Left ventricle myocardium inferior (tissue), 1 donor: ENCODE results near the gene NR1D2. TPM values are rescaled to one million over a fixed set of nuclear protein-coding genes. Genes with fewer than 3 reads are reported as not detected.
A peak's percentile ranks its signal among the peaks of the same experiment; 100 is the strongest.

Experiments
- DNase-seq: peaks from one replicate; pipeline ENCODE4 v3.0.0-alpha.2; 2020
- H3K27ac ChIP-seq: fragments of 200-600 bp; replicated peaks from 2 replicates; pipeline ENCODE4 v1.8.0; 2021
- H3K27me3 ChIP-seq: fragments of 200-600 bp; 2 replicates; pipeline ENCODE4 v1.8.0; 2021; ENCODE audit warnings: low read depth
- H3K36me3 ChIP-seq: fragments of 200-600 bp; 2 replicates; pipeline ENCODE4 v1.8.0; 2021
- H3K4me1 ChIP-seq: fragments of 200-600 bp; 2 replicates; pipeline ENCODE4 v1.8.0; 2021
- H3K4me3 ChIP-seq: fragments of 200-600 bp; 2 replicates; pipeline ENCODE4 v1.8.0; 2021; ENCODE audit warnings: mild to moderate bottlenecking, moderate library complexity
- H3K9me3 ChIP-seq: fragments of 200-600 bp; replicated peaks from 2 replicates; pipeline ENCODE4 v1.8.0; 2021
- CTCF ChIP-seq: fragments of 200-600 bp; IDR thresholded peaks from 2 replicates; pipeline ENCODE4 v1.8.0; 2021; ENCODE audit warnings: antibody characterized with exemption, mild to moderate bottlenecking, borderline replicate concordance
- intact Hi-C: fragments of 100-400 bp; cut with micrococcal nuclease; formaldehyde crosslinking; loops from one replicate; pipeline ENCODE4 v1.11.0; 2022
- total RNA-seq: library from RNA; stranded (reverse); fragmentation: NEBNext Ultra II Directional; extraction: Animal tissue kit (Norgen Biotek cat#: 25700); gene quantifications from one replicate; pipeline ENCODE4 v1.2.1, GENCODE V29; 2021
- donor health status: DM: no; HTN: yes; CAD: no; lungs with severe emphysema.

NR1D2 gene
- total RNA-seq, 1 donor from 2014 or later = 43.5 TPM

DNA sequence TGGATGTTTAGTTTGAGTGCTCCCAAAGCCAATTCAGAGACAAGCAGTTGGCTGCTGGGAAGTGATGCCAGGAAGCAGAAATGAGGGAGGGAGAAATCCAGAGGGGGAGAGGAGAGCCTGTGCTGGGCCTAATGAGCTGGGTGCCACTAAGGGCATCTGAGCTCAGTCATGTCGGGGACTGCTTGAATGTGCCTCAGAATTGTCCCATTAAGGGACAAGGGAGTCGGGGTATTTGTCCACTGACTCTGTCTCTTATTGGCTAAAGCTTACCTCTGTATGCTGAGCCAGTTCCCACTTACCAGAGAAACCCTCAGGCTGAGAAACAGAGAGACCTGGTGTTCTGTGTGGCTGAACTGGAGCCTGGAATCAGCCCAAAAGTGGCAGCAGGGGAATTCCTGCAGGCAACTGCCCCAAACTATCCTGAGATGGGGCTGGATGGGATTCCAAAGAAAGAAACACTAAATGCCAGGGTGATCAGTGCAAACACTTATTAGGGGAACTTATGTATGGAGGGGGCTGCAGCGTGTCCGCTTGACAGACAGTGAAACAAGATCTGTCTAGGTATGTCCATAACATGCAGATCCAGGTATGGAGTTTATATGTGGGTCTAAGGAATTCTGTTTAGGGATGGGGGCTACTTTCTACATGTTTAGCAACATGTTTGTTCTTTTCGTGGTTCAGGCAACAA is 48.6 kb downstream of the NR1D2 start:
- intact Hi-C loops = no loop called here
- Histone ChIP-seq H3K36me3 (no peaks in the 10 kb centered on the region), H3K4me1 (peaks cover 22% of the 10 kb centered on the region), H3K4me3 (no peak overlapping the region), H3K27me3 (no peaks in the 10 kb centered on the region), H3K9me3 (no peaks in the 10 kb centered on the region), H3K27ac (peak overlapping the region; percentile 45)
- TF ChIP-seq CTCF = no peak
- no peak for DNase-seq

DNA sequence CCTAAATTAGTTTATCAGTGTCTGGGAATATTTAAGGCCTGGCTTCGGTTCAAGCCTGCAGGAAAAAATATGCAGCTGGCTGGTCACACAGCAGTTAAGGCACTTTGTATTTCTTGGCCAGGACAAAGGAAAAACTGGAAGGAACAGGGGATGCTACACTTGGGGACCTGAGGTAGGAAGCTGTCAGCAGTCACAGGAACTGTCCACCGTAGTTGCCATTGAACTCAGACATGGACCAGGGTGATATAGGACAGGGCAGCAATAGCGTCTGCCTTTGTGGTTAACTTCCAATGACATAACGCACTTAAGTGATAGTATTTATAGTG is 49.1 kb downstream of the NR1D2 start:
- TF ChIP-seq CTCF = no peak

DNA sequence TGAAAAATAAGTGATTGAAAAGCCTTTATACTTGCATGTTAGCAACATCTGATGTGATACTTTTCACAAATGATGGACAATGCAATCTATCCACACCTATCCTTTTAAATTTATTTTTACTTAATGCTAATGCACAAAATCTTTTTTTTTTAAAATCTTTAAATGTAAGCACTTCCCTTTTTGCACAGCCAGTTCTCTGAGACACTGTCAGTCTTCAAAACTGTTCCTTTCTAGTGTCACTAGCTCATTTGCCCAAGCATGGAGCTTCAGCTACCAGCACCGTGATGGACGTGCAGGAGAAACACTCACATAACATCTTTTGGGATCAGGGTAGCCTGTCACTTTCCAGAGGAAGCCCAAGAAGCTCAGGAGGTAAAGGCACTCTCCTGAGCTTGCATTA is 50.1 kb downstream of the NR1D2 start:
- no peaks in the 10 kb centered on the region for H3K27me3 ChIP-seq
- no peak for TF ChIP-seq CTCF
- H3K4me3 ChIP-seq = no peak overlapping the region
- no peaks in the 10 kb centered on the region for H3K36me3 ChIP-seq
- intact Hi-C loops = no loop called here
- H3K9me3 ChIP-seq = no peaks in the 10 kb centered on the region
- H3K27ac ChIP-seq = no peak overlapping the region
- no peak for DNase-seq
- H3K4me1 ChIP-seq = peaks cover 22% of the 10 kb centered on the region

More for the DNA sequence above, 49.1 kb downstream of the NR1D2 start:
- intact Hi-C loops = no loop called here
- Histone ChIP-seq H3K4me1 (peaks cover 22% of the 10 kb centered on the region), H3K27me3 (no peaks in the 10 kb centered on the region), H3K27ac (peak overlapping the region; percentile 45), H3K4me3 (no peak overlapping the region), H3K9me3 (no peaks in the 10 kb centered on the region), H3K36me3 (no peaks in the 10 kb centered on the region)
- DNase-seq = no peak

GRCh38 chr3:23996095-23996524 is 51.0 kb downstream of the NR1D2 start:
- Histone ChIP-seq H3K36me3 (no peaks in the 10 kb centered on the region), H3K27ac (no peak overlapping the region), H3K4me1 (peaks cover 22% of the 10 kb centered on the region), H3K4me3 (no peak overlapping the region), H3K27me3 (no peaks in the 10 kb centered on the region), H3K9me3 (no peaks in the 10 kb centered on the region)
- no peak for DNase-seq
- intact Hi-C loops = no loop called here
- TF ChIP-seq CTCF = no peak

- H3K9me3 ChIP-seq = no peaks in the 10 kb centered on the region
- no peaks in the 10 kb centered on the region for H3K27me3 ChIP-seq
- no peak overlapping the region for H3K4me3 ChIP-seq
- intact Hi-C loops = no loop called here
- DNase-seq = peak; percentile 67
- no peaks in the 10 kb centered on the region for H3K36me3 ChIP-seq
- H3K4me1 ChIP-seq = peaks cover 7% of the 10 kb centered on the region
- no peak overlapping the region for H3K27ac ChIP-seq
- peak; percentile 84 for TF ChIP-seq CTCF
Measured at GRCh38 chr3:23999012-23999641, 54.0 kb downstream of the NR1D2 start.
